ENCODE results near the gene XRCC4.

DNA sequence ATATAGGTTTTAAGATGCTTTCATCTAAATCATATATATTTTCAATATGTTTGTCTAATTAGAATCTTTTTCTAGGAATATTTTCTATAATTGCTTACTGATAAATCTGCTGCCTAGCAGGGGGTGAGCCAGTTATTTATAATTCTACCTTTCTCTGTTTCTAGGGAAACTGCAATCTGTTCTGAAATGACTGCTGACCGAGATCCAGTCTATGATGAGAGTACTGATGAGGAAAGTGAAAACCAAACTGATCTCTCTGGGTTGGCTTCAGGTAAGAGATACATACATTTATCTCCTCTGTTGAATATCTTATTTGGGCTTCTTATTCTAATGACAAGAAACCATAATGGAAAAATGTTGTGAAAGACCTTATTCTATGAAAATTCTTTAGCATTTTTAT, 127.3 kb downstream of the XRCC4 start:
- TF ChIP-seq, protein P1, sequence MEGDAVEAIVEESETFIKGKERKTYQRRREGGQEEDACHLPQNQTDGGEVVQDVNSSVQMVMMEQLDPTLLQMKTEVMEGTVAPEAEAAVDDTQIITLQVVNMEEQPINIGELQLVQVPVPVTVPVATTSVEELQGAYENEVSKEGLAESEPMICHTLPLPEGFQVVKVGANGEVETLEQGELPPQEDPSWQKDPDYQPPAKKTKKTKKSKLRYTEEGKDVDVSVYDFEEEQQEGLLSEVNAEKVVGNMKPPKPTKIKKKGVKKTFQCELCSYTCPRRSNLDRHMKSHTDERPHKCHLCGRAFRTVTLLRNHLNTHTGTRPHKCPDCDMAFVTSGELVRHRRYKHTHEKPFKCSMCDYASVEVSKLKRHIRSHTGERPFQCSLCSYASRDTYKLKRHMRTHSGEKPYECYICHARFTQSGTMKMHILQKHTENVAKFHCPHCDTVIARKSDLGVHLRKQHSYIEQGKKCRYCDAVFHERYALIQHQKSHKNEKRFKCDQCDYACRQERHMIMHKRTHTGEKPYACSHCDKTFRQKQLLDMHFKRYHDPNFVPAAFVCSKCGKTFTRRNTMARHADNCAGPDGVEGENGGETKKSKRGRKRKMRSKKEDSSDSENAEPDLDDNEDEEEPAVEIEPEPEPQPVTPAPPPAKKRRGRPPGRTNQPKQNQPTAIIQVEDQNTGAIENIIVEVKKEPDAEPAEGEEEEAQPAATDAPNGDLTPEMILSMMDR (conservative IDR thresholded peaks at IDR 0.05), result no peak
- TF ChIP-seq ZFX (IDR thresholded peaks at IDR 0.05), result no peak
